ENCODE results near the gene VGLL4. TPM values are rescaled to one million over a fixed set of nuclear protein-coding genes. Genes with fewer than 3 reads are reported as not detected.

Gene VGLL4
- total RNA-seq, 4 donors from 2014 or later = 53.4 to 128 (median 58.2) TPM

GRCh38 chr3:11613319-11613718 lies 30.4 kb downstream of the VGLL4 start:
- H3K4me1 ChIP-seq = peaks cover 0 to 100% (median 16%) of the 10 kb centered on the region in 3 donors

DNA sequence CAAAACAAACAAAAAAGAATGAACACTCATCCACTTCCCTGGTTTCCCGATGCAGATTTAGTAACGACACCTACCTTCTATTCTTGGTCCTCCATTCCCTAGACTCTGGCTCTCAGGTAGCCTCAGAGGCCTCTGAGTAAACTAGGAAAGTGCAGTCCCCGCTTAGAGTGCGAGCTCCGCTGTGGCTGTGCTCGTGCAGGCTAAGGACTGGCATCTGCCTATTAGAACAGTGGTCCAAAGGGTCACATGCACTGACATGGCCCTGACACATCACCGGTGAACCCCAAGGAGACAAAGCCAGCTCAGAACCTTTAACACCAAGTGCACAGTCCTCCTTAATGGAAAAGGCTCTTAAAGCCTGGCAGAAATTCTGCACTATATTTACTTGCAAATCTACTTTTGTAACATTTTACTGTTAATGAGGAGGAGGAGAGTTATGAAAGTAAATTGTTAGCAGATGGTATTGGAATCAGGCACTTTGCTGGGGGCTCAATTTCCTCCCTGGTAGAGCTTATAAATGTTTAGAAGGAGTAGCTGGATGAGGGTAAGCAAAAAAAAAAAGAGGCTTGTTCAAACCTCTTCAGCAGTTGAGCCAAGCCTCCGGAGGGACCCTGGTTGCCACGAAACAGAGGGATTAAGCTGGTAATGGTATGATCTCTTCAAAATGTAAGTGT lies 31.1 kb downstream of the VGLL4 start:
- TF ChIP-seq EP300 (IDR thresholded peaks at IDR 0.05) (no peak), POLR2AphosphoS5 (IDR thresholded peaks at IDR 0.05) (no peak), POLR2A (IDR thresholded peaks at IDR 0.05) (no peak)
- TF ChIP-seq, protein P1, sequence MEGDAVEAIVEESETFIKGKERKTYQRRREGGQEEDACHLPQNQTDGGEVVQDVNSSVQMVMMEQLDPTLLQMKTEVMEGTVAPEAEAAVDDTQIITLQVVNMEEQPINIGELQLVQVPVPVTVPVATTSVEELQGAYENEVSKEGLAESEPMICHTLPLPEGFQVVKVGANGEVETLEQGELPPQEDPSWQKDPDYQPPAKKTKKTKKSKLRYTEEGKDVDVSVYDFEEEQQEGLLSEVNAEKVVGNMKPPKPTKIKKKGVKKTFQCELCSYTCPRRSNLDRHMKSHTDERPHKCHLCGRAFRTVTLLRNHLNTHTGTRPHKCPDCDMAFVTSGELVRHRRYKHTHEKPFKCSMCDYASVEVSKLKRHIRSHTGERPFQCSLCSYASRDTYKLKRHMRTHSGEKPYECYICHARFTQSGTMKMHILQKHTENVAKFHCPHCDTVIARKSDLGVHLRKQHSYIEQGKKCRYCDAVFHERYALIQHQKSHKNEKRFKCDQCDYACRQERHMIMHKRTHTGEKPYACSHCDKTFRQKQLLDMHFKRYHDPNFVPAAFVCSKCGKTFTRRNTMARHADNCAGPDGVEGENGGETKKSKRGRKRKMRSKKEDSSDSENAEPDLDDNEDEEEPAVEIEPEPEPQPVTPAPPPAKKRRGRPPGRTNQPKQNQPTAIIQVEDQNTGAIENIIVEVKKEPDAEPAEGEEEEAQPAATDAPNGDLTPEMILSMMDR (IDR thresholded peaks at IDR 0.05) = no peak
- Histone ChIP-seq H3K9me3 (no peaks in the 10 kb centered on the region), H3K4me3 (no peak overlapping the region), H3K27ac (no peak overlapping the region), H3K36me3 (no peaks in the 10 kb centered on the region), H3K27me3 (no peaks in the 10 kb centered on the region), H3K4me1 (peaks cover 5 to 100% (median 21%) of the 10 kb centered on the region in 3 donors)
- ATAC-seq = no peak
- WGBS, 2 donors (ENCODE audit: low coverage in 1 of 2) = 81 to 85% methylated on average over 4 to 8 of the region's 9 CpGs

More at GRCh38 chr3:11613319-11613718, 30.4 kb downstream of the VGLL4 start:
- no peak overlapping the region for H3K27ac ChIP-seq
- WGBS, 2 donors (ENCODE audit: low coverage in 1 of 2) = 70 to 80% methylated on average over 6 to 8 of the region's 8 CpGs
- no peaks in the 10 kb centered on the region for H3K9me3 ChIP-seq
- ATAC-seq = no peak
- TF ChIP-seq, protein P1 (IDR thresholded peaks at IDR 0.05) = no peak
- TF ChIP-seq POLR2A (IDR thresholded peaks at IDR 0.05) (no peak), POLR2AphosphoS5 (IDR thresholded peaks at IDR 0.05) (no peak), EP300 (IDR thresholded peaks at IDR 0.05) (no peak)
- H3K4me3 ChIP-seq = no peak overlapping the region
- H3K36me3 ChIP-seq = no peaks in the 10 kb centered on the region
- no peaks in the 10 kb centered on the region for H3K27me3 ChIP-seq

DNA sequence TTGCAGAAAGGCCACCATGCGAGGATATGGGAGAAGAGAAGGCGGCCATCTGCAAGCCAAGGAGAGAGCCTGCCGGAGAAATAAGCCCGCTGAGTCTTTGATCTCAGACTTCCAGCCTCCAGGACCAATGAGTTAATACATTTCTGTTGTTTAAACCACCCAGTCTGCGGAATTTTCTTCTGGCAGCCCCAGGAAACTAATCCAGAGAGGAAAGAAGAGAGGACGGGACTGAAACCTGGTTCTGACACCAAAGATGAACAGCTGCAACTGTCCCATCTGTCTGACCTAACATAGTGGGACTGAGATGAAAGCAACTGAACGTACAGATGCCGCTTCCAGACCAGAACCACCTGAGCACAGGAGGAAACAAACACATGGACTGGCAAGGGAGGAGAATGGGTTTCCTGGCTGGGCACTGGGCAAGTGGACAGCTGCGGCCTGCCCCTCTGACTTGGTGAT lies 32.3 kb downstream of the VGLL4 start:
- Histone ChIP-seq H3K27me3 (no peaks in the 10 kb centered on the region), H3K4me3 (no peak overlapping the region), H3K9me3 (no peaks in the 10 kb centered on the region), H3K36me3 (no peaks in the 10 kb centered on the region), H3K4me1 (peaks cover 5 to 98% (median 22%) of the 10 kb centered on the region in 3 donors), H3K27ac (no peak overlapping the region)
- TF ChIP-seq POLR2AphosphoS5 (IDR thresholded peaks at IDR 0.05) (no peak), POLR2A (IDR thresholded peaks at IDR 0.05) (no peak), EP300 (IDR thresholded peaks at IDR 0.05) (no peak)
- TF ChIP-seq, protein P1 (IDR thresholded peaks at IDR 0.05) = no peak
- ATAC-seq = no peak
- 81 to 83% methylated on average over 5 to 9 of the region's 9 CpGs for WGBS, 2 donors (ENCODE audit: low coverage in 1 of 2)

GRCh38 chr3:11610700-11611275 lies 32.9 kb downstream of the VGLL4 start:
- Histone ChIP-seq H3K27ac (no peak overlapping the region), H3K9me3 (no peaks in the 10 kb centered on the region), H3K4me1 (peaks cover 5 to 98% (median 22%) of the 10 kb centered on the region in 3 donors), H3K36me3 (no peaks in the 10 kb centered on the region), H3K4me3 (no peak overlapping the region), H3K27me3 (no peaks in the 10 kb centered on the region)
- WGBS, 2 donors (ENCODE audit: low coverage in 1 of 2) = 60 to 70% methylated on average over 6 to 8 of the region's 8 CpGs
- no peak for ATAC-seq
- TF ChIP-seq EP300 (IDR thresholded peaks at IDR 0.05) = no peak
- TF ChIP-seq, protein P1 (IDR thresholded peaks at IDR 0.05) = no peak
- no peak for TF ChIP-seq POLR2A (IDR thresholded peaks at IDR 0.05)
- no peak for TF ChIP-seq POLR2AphosphoS5 (IDR thresholded peaks at IDR 0.05)

All from gastroesophageal sphincter (tissue), 4 donors.